Stimulated activated CD8-positive, alpha-beta memory T cell treated with anti-CD3 and anti-CD28 coated beads, Interleukin-7, amount 100 ng/mL, for 24 hours (primary cell): Measurements from ENCODE around the gene OR2AG1.
"Not testable (repeated sequence)": the region's sequence is repeated elsewhere in the genome, so short reads cannot be mapped to it uniquely, and the experiment has no call there.

Experiments
- DNase-seq: peaks from one replicate; pipeline ENCODE4 v3.0.0-alpha.2; 2020; ENCODE audit warnings: low read depth

The OR2AG1 gene

DNA sequence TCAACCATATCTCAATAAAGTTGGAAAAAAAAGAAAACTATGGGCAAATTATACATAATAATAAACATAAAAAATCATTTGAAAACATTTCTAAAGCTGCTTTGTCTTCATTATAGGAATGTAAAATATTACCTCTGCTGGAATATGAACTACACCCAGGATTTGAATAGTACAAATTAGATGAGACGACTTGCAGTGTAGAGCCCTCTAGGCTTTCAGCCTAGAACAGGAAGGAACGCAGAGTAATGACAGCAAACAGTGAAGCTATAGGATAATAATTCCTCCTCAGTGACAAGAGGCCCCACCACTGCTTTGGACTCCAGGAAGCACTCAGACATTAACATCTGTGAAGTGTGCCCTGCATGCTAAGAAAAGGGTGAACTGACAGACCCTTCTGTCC is 7.7 kb downstream of the OR2AG1 start:
- no peak for DNase-seq

DNA sequence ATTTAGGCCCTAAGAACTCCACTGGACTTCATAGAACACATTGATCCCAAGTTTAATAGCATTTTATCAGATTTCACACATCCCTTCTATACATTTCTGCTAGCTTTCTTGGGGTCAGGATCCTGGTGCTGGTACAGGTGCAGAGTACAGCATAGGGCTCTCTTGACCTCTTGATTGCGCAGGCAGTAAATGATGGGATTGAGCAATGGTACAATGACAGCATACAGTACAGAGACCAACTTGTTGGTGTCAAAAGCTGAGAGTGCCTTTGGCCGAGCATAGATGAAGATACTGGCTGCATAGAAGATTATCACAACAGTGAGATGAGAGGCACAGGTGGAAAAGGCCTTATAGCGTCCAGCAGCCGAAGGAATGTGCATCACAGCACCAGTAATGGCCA is 11.8 kb downstream of the OR2AG1 start:
- DNase-seq = no peak

DNA sequence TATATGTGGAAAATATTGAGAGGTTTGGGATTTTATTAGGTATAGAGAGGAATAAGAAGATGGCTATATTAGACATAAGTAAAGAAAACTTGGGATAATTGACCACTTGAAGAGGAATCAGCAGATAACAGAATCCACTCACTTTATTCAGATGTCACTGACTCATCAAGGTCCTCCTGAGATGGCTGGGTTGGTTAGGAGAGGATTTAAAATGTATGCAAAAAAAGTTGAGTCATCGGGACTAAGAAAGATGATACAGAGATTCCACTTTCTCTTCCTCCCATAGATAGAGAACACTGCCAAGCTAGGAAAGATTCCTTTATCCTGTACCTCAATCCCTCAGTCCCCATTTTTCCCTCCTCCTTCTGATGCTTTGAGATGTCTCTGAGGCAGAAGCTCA is 16.6 kb downstream of the OR2AG1 start, which contains the start of gene OR6A2:
Gene OR6A2 (minus strand): TSS at position 288 of the 400 bp plus-strand sequence. CDS start 3,981 bp downstream, outside the sequence.
- DNase-seq = no peak

- not testable (repeated sequence) for DNase-seq
These were observed 18.3 kb downstream of the OR2AG1 start for GRCh38 chr11:6801075-6801474.

GRCh38 chr11:6812390-6813005 is 29.7 kb downstream of the OR2AG1 start:
- DNase-seq = no peak

GRCh38 chr11:6813656-6814055 is 30.8 kb downstream of the OR2AG1 start:
- DNase-seq = no peak

- DNase-seq = no peak
These were observed 34.9 kb downstream of the OR2AG1 start for GRCh38 chr11:6817694-6818093.

GRCh38 chr11:6818967-6819366 is 36.1 kb downstream of the OR2AG1 start:
- DNase-seq = no peak

DNA sequence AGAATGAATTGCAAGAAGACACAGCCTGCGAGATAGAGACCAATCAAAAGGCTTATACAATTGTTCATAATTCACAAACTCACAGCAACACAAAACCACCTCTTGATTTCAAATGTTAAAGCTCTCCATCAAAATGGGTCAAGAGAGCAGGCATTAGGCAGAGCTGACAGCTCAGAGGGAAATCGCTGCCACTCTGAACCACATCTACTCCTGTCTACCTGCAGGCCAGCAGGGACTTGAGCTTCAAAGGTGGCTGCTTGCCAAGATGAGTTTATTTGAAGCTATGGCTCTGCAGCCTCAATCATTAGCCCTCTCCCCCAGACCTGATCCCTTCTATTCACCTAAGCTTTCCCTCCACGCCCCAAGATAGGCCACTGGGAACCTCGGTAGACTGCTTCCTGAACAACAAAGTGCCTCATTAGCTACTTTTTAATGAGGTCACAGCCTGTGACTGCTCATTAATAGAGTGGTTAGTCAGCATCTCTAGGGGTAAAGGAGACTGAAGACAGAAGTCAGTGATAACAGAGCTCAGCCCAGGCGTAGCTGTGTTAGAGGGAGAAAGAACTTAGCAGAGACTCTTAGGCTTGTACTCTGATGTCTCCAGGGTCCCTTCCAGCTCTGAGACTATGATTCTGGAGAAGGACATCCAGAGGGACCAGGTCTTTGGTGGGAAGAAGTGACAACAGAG is 41.5 kb downstream of the OR2AG1 start:
- DNase-seq = no peak

- no peak for DNase-seq
These were observed 42.5 kb downstream of the OR2AG1 start for GRCh38 chr11:6825231-6825744.

DNA sequence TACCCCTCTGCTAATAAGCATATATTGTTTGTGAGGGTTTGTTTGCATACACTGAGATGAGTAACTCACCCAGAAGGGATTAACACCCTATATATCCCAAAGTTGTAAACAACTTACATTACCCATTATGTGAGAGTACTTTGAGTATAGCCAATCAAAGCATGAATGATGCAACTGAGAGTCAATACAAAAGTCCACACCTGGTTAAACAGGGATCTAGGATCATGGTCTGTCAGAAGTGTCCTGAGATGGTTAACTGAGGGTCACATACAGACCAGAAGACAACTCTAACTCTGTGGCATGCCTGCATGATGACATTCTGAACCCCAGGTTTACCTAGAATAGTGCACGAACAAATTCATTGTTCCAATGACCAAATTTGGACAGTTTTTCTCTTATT is 45.3 kb downstream of the OR2AG1 start:
- DNase-seq = no peak

- DNase-seq = no peak
These were observed 50.5 kb downstream of the OR2AG1 start for GRCh38 chr11:6833356-6833755.

DNA sequence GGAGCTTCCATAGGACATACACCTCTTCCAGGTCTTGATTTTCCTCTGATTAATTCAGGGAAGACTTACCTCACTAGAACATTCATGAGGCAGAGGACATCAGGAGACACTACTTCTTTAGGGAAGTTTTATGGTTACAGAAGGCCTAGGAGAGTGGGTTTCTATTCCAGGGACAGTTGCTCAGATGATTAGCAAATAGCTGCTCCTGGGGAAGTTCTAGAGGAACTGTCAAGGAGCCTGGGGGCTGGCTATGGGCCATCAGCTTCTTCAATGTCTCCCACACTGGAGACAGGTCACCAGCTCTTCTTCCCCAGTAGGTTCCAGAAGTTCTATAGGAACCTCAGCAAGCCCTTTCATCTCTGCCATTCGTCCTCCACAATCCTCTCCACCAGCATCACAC is 51.2 kb downstream of the OR2AG1 start:
- DNase-seq = no peak
